ENCODE data around the gene RIC3. TPM values are rescaled to one million over a fixed set of nuclear protein-coding genes. Genes with fewer than 3 reads are reported as not detected.

Gene RIC3
- total RNA-seq = 10 to 100 TPM in 2 of 4 donors, 1 to 10 TPM in 2; 3.6 to 12.0 (median 8.2) TPM

DNA sequence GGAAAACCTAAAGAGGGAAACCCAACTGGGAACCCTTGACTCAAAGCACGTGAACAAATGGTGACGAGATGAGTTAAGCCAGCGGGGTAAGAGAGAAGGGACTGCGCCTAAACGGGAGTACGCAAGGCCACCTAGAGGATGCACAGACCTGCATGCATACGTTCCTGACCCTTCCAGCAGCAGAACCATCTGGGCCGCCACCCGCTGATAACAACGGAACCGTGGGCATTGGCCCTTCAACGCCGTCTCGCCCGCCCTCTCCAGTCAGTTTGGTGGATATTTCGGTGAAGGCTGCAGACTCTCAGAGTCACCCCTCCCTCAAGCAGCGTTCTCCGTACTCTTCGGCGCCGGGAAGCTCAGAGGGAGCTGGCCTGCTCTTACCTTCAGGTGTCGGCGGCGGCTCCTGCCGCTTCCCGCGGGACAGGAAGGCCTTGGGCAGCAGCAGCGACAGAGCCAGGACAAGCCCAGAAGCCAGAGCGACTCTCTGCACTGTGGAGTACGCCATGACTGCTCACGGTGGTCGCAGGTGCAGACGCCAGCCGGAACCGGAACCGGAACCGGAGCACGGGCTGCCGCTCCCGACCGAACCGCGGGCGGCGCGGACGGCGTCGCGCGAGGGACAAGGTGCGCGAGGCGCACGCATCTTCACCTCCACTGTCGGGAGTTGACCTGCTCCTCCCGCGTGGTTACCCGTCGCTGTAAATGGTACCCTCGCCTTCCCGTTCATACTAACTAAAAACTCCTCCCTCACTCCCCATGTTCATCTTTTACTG, at the start of gene RIC3:
Gene RIC3, minus strand, starts transcription at position 541 of the 773 bp plus-strand sequence. Its CDS starts 36 bp downstream, at position 505.
- DNase-seq (ENCODE audit: low spot score) (no peak), ATAC-seq (ENCODE audit: low FRiP score) (peak; percentile 83)
- TF ChIP-seq CTCF (IDR thresholded peaks at IDR 0.05) = no peak

DNA sequence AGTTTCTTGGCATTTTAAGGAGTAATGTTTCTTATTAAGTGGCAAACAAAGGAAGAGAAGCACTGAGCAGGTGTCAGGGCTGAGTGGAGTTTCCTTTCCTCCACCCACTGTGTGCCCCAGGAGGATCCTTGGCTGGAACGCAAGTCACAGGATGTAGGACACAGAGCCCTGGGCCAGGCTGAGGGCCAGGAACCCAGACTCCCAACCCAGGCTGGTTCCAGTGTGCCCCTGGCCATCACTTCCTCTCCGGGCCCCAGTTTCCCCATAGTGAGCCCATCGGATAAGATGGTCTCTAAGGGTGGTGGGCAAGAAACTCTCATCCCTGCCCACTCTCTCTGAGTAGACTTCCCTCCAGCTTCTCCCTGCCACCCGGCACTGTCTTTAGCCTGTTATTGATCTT, 49.6 kb upstream of the RIC3 start:
- DNase-seq (ENCODE audit: low spot score) = no peak
- ATAC-seq (ENCODE audit: low FRiP score) = no peak
- TF ChIP-seq CTCF (IDR thresholded peaks at IDR 0.05) = no peak

GRCh38 chr11:8217926-8218325, 49.1 kb upstream of the RIC3 start:
- ATAC-seq (ENCODE audit: low FRiP score) = no peak
- no peak for DNase-seq (ENCODE audit: low spot score)
- TF ChIP-seq CTCF (IDR thresholded peaks at IDR 0.05) = no peak

DNA sequence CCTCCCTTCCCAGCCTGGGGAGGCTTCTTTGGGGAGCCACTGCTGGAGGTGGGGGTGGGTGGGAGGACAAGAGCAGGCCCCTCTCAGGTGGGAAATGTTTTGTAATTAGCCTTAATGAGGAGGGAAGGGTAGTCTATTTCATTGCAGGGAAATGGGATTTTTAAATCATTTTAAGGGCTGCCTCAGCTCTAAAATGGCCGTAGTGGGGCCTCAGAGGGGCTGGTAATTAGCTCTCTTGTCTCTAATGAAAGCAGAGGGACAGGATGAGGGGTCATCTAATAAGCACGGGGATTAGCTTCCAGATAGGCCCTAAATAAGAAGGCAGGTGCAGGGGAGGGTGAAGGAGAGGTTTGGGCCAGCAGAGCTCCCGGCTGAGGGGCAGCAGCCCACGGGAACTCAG, 48.3 kb upstream of the RIC3 start:
- no peak for ATAC-seq (ENCODE audit: low FRiP score)
- TF ChIP-seq CTCF (IDR thresholded peaks at IDR 0.05) = no peak

DNA sequence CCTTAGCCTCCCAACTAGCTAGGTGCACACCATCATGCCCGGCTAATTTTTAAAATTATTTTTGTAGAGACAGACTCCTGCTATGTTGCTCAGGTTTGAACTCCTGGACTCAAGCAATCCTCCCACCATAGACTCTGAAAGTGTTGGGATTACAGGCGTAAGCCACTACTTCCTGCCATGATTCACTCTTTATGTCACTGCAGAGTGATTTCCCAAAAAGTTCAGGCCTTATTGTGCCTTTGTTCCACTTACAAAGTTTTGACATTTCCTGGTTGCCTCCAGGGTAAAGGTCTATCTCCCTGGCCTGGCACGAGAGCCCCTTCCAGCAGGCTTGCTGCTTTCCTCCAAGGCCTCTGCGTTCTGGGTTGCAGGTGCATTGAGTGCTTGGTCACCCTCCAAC, 44.6 kb upstream of the RIC3 start:
- ATAC-seq (ENCODE audit: low FRiP score) = no peak
- no peak for DNase-seq (ENCODE audit: low spot score)
- no peak for TF ChIP-seq CTCF (IDR thresholded peaks at IDR 0.05)

More for the DNA sequence above, 48.3 kb upstream of the RIC3 start:
- DNase-seq (ENCODE audit: low spot score) = no peak

GRCh38 chr11:8209208-8209807, 40.5 kb upstream of the RIC3 start:
- no peak for DNase-seq (ENCODE audit: low spot score)
- ATAC-seq (ENCODE audit: low FRiP score) = no peak

More at GRCh38 chr11:8209208-8209807, 40.5 kb upstream of the RIC3 start:
- TF ChIP-seq CTCF (IDR thresholded peaks at IDR 0.05) = no peak
